Skin of body (tissue), 2 donors: ENCODE measurements around the gene POU2AF2. TPM values are rescaled to one million over a fixed set of nuclear protein-coding genes. Genes with fewer than 3 reads are reported as not detected.
"Not testable (repeated sequence)": the region's sequence is repeated elsewhere in the genome, so short reads cannot be mapped to it uniquely, and the experiment has no call there.

Experiments used
- DNase-seq: peaks from one replicate; lab custom pipeline; 2025; lab: John Stamatoyannopoulos, UW
- total RNA-seq: library from RNA; depleted of rRNA; stranded (reverse); fragments of >200 nt; gene quantifications from one replicate; pipeline ENCODE4 v1.2.3, GENCODE V29; 2014

Gene POU2AF2
- total RNA-seq, 1 donor from 2014 or later, result not detected

GRCh38 chr11:111258046-111258445 lies 12.5 kb downstream of the POU2AF2 start:
- no peak for DNase-seq

GRCh38 chr11:111259896-111260295 lies 14.4 kb downstream of the POU2AF2 start:
- DNase-seq, result no peak

- DNase-seq, result peak; percentile 45
Observed at GRCh38 chr11:111260811-111261210, 15.3 kb downstream of the POU2AF2 start.

- no peak for DNase-seq
Observed at GRCh38 chr11:111264646-111265045, 19.1 kb downstream of the POU2AF2 start.

GRCh38 chr11:111265421-111265820 lies 19.9 kb downstream of the POU2AF2 start:
- no peak for DNase-seq

- not testable (repeated sequence) for DNase-seq
Observed at GRCh38 chr11:111268303-111268702, 22.8 kb downstream of the POU2AF2 start.

- DNase-seq, result peak; percentile 28
Observed at GRCh38 chr11:111269146-111269868, 23.8 kb downstream of the POU2AF2 start.

- DNase-seq, result no peak
Observed at GRCh38 chr11:111272420-111272819, 26.9 kb downstream of the POU2AF2 start.

- no peak for DNase-seq
Observed at GRCh38 chr11:111282562-111283075, 37.1 kb downstream of the POU2AF2 start.

GRCh38 chr11:111283945-111284481 lies 38.5 kb downstream of the POU2AF2 start:
- no peak for DNase-seq

GRCh38 chr11:111285189-111286091 lies 39.9 kb downstream of the POU2AF2 start:
- DNase-seq, result peak; percentile 76

GRCh38 chr11:111291764-111292163 lies 46.2 kb downstream of the POU2AF2 start:
- DNase-seq, result no peak

GRCh38 chr11:111292408-111292807 lies 46.9 kb downstream of the POU2AF2 start:
- DNase-seq, result not testable (repeated sequence)

- DNase-seq, result no peak
Observed at GRCh38 chr11:111296196-111296595, 50.7 kb downstream of the POU2AF2 start.

- no peak for DNase-seq
Observed at GRCh38 chr11:111297696-111298095, 52.2 kb downstream of the POU2AF2 start.

- DNase-seq, result no peak
Observed at GRCh38 chr11:111298413-111299100, 53.0 kb downstream of the POU2AF2 start, which contains the start of gene POU2AF3. POU2AF3 (plus strand) TSS chr11:111298546; CDS start chr11:111298582, 36 bp downstream.

- DNase-seq, result no peak
Observed at GRCh38 chr11:111299101-111300026, 53.8 kb downstream of the POU2AF2 start.

GRCh38 chr11:111300569-111300968 lies 55.0 kb downstream of the POU2AF2 start:
- DNase-seq, result no peak

- DNase-seq, result no peak
Observed at GRCh38 chr11:111301004-111301841, 55.7 kb downstream of the POU2AF2 start.
